GM23338 (cell line): ENCODE results near the gene IL9. TPM values are rescaled to one million over a fixed set of nuclear protein-coding genes. Genes with fewer than 3 reads are reported as not detected.

Experiments
- ATAC-seq: fragments of 200-7000 bp; cut with Tn5 transposase; 3 replicates; pipeline ENCODE4 v1.9.1; 2020
- DNase-seq: peaks from one replicate; pipeline ENCODE4 v3.0.0-alpha.2; 2015; ENCODE audit warnings: low spot score
- H2AFZ ChIP-seq: fragments of 200-600 bp; sonication (generic); 2 replicates; pipeline ENCODE4 v1.8.0; 2016; ENCODE audit warnings: antibody characterized with exemption, mild to moderate bottlenecking, moderate library complexity
- H3F3A ChIP-seq: fragments of 200-600 bp; sonication (generic); replicated peaks from 2 replicates; pipeline ENCODE4 v1.8.0; 2017; ENCODE audit warnings: antibody characterized with exemption, mixed run types, low read depth
- H3K27ac ChIP-seq: fragments of 200-600 bp; sonication (generic); 2 replicates; pipeline ENCODE4 v1.6.1; 2016; ENCODE audit warnings: low read depth
- H3K27me3 ChIP-seq: fragments of 200-600 bp; sonication (generic); 2 replicates; pipeline ENCODE4 v1.8.0; 2016; ENCODE audit warnings: mild to moderate bottlenecking, mixed run types, moderate library complexity; ENCODE audit not compliant: insufficient read depth
- H3K36me3 ChIP-seq: fragments of 200-600 bp; sonication (generic); 2 replicates; pipeline ENCODE4 v1.8.0; 2016; ENCODE audit warnings: mild to moderate bottlenecking; ENCODE audit not compliant: insufficient read depth
- H3K4me1 ChIP-seq: fragments of 200-600 bp; sonication (generic); 2 replicates; pipeline ENCODE4 v1.8.0; 2016; ENCODE audit warnings: mild to moderate bottlenecking, moderate library complexity; ENCODE audit not compliant: insufficient read depth
- H3K4me2 ChIP-seq: fragments of 200-600 bp; sonication (generic); 2 replicates; pipeline ENCODE4 v1.7.1; 2017; ENCODE audit warnings: mixed run types
- H3K4me3 ChIP-seq: fragments of 200-600 bp; sonication (generic); 2 replicates; pipeline ENCODE4 v1.6.1; 2016; ENCODE audit warnings: mixed run types
- H3K79me2 ChIP-seq: fragments of 200-600 bp; sonication (generic); replicated peaks from 2 replicates; pipeline ENCODE4 v1.8.0; 2017; ENCODE audit warnings: mild to moderate bottlenecking; ENCODE audit not compliant: insufficient read depth
- H3K9me2 ChIP-seq: fragments of 200-600 bp; sonication (generic); 2 replicates; pipeline ENCODE4 v1.8.0; 2017; ENCODE audit not compliant: insufficient read depth
- H4K20me1 ChIP-seq: fragments of 200-600 bp; sonication (generic); replicated peaks from 2 replicates; pipeline ENCODE4 v1.8.0; 2017; ENCODE audit warnings: mild to moderate bottlenecking; ENCODE audit not compliant: insufficient read depth
- H3K27ac Mint-ChIP-seq: 2 replicates; pipeline ENCODE4 v1.8.0; 2020; ENCODE audit warnings: inconsistent platforms, mild to moderate bottlenecking, moderate library complexity, mixed read lengths
- H3K27me3 Mint-ChIP-seq: 3 replicates; pipeline ENCODE4 v1.8.0; 2022; ENCODE audit warnings: low read depth, mild to moderate bottlenecking, moderate library complexity, mixed read lengths, inconsistent platforms; ENCODE audit not compliant: insufficient read depth, poor library complexity
- H3K36me3 Mint-ChIP-seq: 3 replicates; pipeline ENCODE4 v1.8.0; 2021; ENCODE audit warnings: low read depth, mild to moderate bottlenecking, inconsistent platforms, moderate library complexity, mixed read lengths
- H3K4me1 Mint-ChIP-seq: 3 replicates; pipeline ENCODE4 v1.8.0; 2020; ENCODE audit warnings: mild to moderate bottlenecking, inconsistent platforms, mixed read lengths
- H3K4me3 Mint-ChIP-seq: 3 replicates; pipeline ENCODE4 v1.8.0; 2021; ENCODE audit warnings: moderate library complexity, mild to moderate bottlenecking, inconsistent platforms, mixed read lengths
- H3K9me3 Mint-ChIP-seq: 3 replicates; pipeline ENCODE4 v1.8.0; 2020; ENCODE audit warnings: moderate library complexity, mild to moderate bottlenecking, inconsistent platforms, mixed read lengths
- CREB1 ChIP-seq: fragments of 250-450 bp; sonication (Bioruptor Pico); IDR thresholded peaks from 2 replicates; pipeline ENCODE4 v1.5.0; 2020; ENCODE audit warnings: low read depth, mild to moderate bottlenecking, moderate library complexity
- EZH2phosphoT487 ChIP-seq: fragments of 200-600 bp; sonication (generic); IDR thresholded peaks from one replicate; pipeline ENCODE4 v1.8.1; 2018; ENCODE audit warnings: antibody characterized with exemption; ENCODE audit not compliant: unreplicated experiment
- JUNB ChIP-seq: IDR thresholded peaks from one replicate; pipeline ENCODE4 v1.6.1; 2016; ENCODE audit warnings: antibody characterized with exemption; ENCODE audit not compliant: unreplicated experiment
- NANOG ChIP-seq: IDR thresholded peaks from 2 replicates; pipeline ENCODE4 v1.6.1; 2016; ENCODE audit warnings: antibody characterized with exemption, borderline replicate concordance
- POLR2AphosphoS5 ChIP-seq: IDR thresholded peaks from 2 replicates; pipeline ENCODE4 v1.6.1; 2016; ENCODE audit warnings: antibody characterized with exemption, low read depth
- REST ChIP-seq: IDR thresholded peaks from one replicate; pipeline ENCODE4 v1.6.1; 2018; ENCODE audit warnings: antibody characterized with exemption; ENCODE audit not compliant: unreplicated experiment
- STAT1 ChIP-seq: IDR thresholded peaks from one replicate; pipeline ENCODE4 v1.6.1; 2016; ENCODE audit warnings: antibody characterized with exemption; ENCODE audit not compliant: unreplicated experiment
- ZNF114 ChIP-seq: fragments of 250-450 bp; sonication (Bioruptor Pico); IDR thresholded peaks from 2 replicates; pipeline ENCODE4 v1.5.0; 2020; ENCODE audit warnings: mild to moderate bottlenecking, moderate library complexity
- ZNF331 ChIP-seq: fragments of 250-450 bp; sonication (Bioruptor Pico); IDR thresholded peaks from 2 replicates; pipeline ENCODE4 v1.5.0; 2020; ENCODE audit warnings: low read depth, mild to moderate bottlenecking, moderate library complexity
- polyA plus RNA-seq: library from polyadenylated mRNA; unstranded; fragments of >200 nt; fragmentation: Nextera tagmentation; extraction: Ambion mirVana; gene quantifications from 2 replicates; pipeline ENCODE4 v1.2.1, GENCODE V29; 2016
- total RNA-seq: library from RNA; depleted of rRNA; stranded (reverse); fragments of >200 nt; shearing (Covaris generic); gene quantifications from 2 replicates; pipeline ENCODE4 v1.2.3, GENCODE V29; 2014
- TF ChIP-seq, protein P1 (sequence below): IDR thresholded peaks from 2 replicates; pipeline ENCODE4 v1.6.1; 2016; ENCODE audit warnings: antibody characterized with exemption
- TF ChIP-seq, protein P2 (sequence below), 2 experiments: fragments of 200-600 bp in 1 of 2; sonication (generic) in 1 of 2; conservative IDR thresholded peaks; 2 replicates each; pipeline versions ENCODE4 v1.5.1 to v1.6.1; 2016 to 2017; ENCODE audit warnings: antibody characterized with exemption in 2 of 2, low read depth in 2 of 2, mild to moderate bottlenecking in 2 of 2, moderate library complexity in 1 of 2

The IL9 gene
- total and polyA plus RNA-seq, 2 experiments from 2014 or later: not detected

DNA sequence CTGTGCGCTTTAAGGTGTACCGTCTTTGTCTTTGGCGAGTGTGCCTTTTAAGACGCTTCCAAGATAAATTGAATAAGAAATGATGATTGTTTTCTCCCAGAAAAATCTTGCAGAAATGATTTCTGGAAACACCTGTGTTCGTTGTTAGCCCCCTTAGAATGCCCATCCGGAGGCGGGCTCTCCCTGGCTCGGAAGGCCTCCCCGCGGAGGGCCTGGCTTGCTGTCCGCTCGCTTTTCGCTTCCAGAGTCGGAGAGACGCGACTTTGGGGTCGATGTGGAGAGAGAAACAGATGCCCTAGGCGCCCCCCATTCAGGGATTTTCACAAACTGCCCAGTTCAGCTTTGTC is 35.3 kb upstream of the IL9 start:
- Histone ChIP-seq H3K9me2 (no peaks in the 10 kb centered on the region), H3K4me1 (no peaks in the 10 kb centered on the region; the same call in 1 of the 2 replicates), H3K4me2 (peak overlapping the region; percentile 91), H3F3A (no peaks in the 10 kb centered on the region), H3K36me3 (no peaks in the 10 kb centered on the region), H3K27me3 (peaks cover 58% of the 10 kb centered on the region), H3K4me3 (peak overlapping the region; percentile 74), H3K79me2 (no peaks in the 10 kb centered on the region), H4K20me1 (0 out of 2 replicates have a peak, but pooled peaks cover 4% of the 10 kb centered on the region), H3K27ac (no peak overlapping the region), H2AFZ (peak overlapping the region; percentile 96; the same call in 1 of the 2 replicates)
- TF ChIP-seq JUNB (no peak), CREB1 (CRISPR knock-in tag) (no peak), STAT1 (no peak), ZNF114 (CRISPR knock-in tag) (no peak)
- TF ChIP-seq, protein P1, sequence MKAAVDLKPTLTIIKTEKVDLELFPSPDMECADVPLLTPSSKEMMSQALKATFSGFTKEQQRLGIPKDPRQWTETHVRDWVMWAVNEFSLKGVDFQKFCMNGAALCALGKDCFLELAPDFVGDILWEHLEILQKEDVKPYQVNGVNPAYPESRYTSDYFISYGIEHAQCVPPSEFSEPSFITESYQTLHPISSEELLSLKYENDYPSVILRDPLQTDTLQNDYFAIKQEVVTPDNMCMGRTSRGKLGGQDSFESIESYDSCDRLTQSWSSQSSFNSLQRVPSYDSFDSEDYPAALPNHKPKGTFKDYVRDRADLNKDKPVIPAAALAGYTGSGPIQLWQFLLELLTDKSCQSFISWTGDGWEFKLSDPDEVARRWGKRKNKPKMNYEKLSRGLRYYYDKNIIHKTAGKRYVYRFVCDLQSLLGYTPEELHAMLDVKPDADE: no peak
- Mint-ChIP-seq H3K4me3 (peak overlapping the region; percentile 78), H3K9me3 (no peaks in the 10 kb centered on the region), H3K27me3 (peaks cover 24% of the 10 kb centered on the region), H3K36me3 (no peaks in the 10 kb centered on the region), H3K27ac (no peak overlapping the region), H3K4me1 (no peaks in the 10 kb centered on the region)
- ATAC-seq (peak; percentile 36), DNase-seq (peak; percentile 46)

DNA sequence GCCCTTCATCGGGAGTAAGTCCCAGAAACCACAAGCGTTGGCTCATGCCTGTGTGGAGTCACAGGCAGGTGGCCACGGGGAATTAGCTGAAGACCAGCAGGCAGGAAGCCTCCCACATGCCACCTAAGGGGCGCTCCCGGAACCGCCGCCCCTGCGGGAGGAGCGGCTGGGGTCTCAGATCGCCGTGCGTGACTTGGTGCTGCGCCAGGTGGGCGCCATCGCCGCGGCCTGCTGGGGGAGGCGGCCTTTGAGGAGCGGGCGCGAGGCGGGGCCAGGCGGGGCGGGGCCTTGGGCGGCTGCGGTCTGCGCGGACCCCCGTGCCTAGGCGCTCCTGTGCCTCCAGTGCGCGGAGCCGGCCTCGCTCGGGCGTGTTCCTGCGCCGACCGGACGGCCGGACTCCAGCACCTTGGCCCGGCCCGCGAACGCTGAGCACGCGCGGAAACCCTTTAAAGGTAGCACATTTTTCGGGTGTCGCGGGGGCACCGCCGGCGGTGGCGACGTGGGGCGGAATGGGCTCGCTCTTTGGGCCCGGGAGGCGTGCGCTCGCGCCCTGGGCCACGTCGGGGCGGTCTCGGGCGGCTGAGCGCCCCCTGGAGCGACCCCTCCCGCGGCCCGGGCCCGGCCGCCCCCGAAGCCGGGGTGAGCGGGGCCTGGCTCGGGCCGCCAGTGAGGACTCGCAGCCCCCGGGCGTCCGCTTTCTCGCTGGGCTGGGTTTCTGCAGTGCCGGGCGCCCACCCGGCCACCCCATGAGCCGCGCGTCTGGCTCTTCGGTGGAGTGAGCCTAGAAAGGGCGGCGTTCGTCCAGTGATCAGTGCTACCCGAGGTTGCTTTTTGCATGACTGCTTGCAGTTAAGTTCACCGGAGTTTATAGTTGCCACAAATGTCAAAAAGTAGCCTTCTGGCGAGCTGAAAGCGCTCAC is 34.6 kb upstream of the IL9 start:
- Histone ChIP-seq H3K36me3 (no peaks in the 10 kb centered on the region), H3K27ac (no peak overlapping the region), H3K4me3 (peak overlapping the region; percentile 74), H3F3A (no peaks in the 10 kb centered on the region), H3K79me2 (no peaks in the 10 kb centered on the region), H3K9me2 (no peaks in the 10 kb centered on the region), H3K4me2 (peak overlapping the region; percentile 91), H2AFZ (peak overlapping the region; percentile 100), H3K27me3 (peaks cover 58% of the 10 kb centered on the region), H4K20me1 (0 out of 2 replicates have a peak, but pooled peaks cover 4% of the 10 kb centered on the region), H3K4me1 (no peaks in the 10 kb centered on the region; the same call in 1 of the 2 replicates)
- Mint-ChIP-seq H3K9me3 (no peaks in the 10 kb centered on the region), H3K36me3 (no peaks in the 10 kb centered on the region), H3K4me3 (peak overlapping the region; percentile 78), H3K4me1 (no peaks in the 10 kb centered on the region), H3K27me3 (peaks cover 24% of the 10 kb centered on the region), H3K27ac (no peak overlapping the region)
- DNase-seq (peak; percentile 86), ATAC-seq (peak; percentile 94)
- TF ChIP-seq, protein P1: no peak
- TF ChIP-seq STAT1 (no peak), CREB1 (CRISPR knock-in tag) (no peak), EZH2phosphoT487 (no peak), ZNF331 (CRISPR knock-in tag) (no peak), ZNF114 (CRISPR knock-in tag) (no peak), NANOG (no peak), JUNB (no peak), REST (no peak), POLR2AphosphoS5 (peak; percentile 72)
- TF ChIP-seq, protein P2, sequence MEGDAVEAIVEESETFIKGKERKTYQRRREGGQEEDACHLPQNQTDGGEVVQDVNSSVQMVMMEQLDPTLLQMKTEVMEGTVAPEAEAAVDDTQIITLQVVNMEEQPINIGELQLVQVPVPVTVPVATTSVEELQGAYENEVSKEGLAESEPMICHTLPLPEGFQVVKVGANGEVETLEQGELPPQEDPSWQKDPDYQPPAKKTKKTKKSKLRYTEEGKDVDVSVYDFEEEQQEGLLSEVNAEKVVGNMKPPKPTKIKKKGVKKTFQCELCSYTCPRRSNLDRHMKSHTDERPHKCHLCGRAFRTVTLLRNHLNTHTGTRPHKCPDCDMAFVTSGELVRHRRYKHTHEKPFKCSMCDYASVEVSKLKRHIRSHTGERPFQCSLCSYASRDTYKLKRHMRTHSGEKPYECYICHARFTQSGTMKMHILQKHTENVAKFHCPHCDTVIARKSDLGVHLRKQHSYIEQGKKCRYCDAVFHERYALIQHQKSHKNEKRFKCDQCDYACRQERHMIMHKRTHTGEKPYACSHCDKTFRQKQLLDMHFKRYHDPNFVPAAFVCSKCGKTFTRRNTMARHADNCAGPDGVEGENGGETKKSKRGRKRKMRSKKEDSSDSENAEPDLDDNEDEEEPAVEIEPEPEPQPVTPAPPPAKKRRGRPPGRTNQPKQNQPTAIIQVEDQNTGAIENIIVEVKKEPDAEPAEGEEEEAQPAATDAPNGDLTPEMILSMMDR (conservative IDR thresholded peaks at IDR 0.05; ENCODE audit: low read depth in 2 of 2): peak; percentile 5 to 27; a peak in 1 of 4 replicates
